NCI-H187 (cell line): ENCODE measurements around the gene SESN2.

Source experiments
- DNase-seq, 2 experiments: peaks; one replicate each; lab custom pipeline; 2025; lab: John Stamatoyannopoulos, UW

The SESN2 gene, protein sequence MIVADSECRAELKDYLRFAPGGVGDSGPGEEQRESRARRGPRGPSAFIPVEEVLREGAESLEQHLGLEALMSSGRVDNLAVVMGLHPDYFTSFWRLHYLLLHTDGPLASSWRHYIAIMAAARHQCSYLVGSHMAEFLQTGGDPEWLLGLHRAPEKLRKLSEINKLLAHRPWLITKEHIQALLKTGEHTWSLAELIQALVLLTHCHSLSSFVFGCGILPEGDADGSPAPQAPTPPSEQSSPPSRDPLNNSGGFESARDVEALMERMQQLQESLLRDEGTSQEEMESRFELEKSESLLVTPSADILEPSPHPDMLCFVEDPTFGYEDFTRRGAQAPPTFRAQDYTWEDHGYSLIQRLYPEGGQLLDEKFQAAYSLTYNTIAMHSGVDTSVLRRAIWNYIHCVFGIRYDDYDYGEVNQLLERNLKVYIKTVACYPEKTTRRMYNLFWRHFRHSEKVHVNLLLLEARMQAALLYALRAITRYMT

DNA sequence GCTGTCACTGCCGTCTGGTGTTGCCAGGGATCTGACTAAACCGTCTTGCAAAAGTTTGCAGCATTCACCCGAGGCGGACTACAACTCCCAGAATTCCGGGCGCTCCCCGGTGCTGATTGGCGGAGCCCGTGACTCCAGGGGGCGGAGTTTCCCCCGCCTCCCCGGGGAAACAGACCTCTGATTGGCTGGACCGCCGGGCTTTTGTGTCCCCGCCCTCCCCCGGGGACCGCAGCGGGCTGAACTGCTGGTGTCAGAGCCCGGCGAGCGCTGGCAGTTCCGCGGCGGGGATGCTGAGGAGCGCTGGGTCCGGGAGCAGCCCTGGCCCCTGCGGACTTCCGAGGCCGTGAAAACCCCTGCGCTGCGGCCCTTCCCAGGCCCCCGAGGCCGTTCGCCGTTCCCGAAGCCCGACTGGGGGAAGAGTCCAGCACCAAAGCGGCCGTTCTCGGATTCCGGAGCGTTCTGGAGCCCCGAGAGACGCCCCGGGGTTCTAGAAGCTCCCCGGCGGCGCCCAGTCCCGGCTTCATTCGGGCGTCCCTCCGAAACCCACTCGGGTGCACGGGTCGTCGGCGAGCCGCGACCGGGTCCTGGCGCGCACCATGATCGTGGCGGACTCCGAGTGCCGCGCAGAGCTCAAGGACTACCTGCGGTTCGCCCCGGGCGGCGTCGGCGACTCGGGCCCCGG, at the start of gene SESN2:
TSS of gene SESN2 (plus strand) at position 267 of the 682 bp plus-strand sequence. CDS start at position 597, 330 bp downstream.
- peak; percentile 84 to 96 for DNase-seq

- no peak for DNase-seq
These were observed 49.6 kb upstream of the SESN2 start for GRCh38 chr1:28209700-28210099.

DNA sequence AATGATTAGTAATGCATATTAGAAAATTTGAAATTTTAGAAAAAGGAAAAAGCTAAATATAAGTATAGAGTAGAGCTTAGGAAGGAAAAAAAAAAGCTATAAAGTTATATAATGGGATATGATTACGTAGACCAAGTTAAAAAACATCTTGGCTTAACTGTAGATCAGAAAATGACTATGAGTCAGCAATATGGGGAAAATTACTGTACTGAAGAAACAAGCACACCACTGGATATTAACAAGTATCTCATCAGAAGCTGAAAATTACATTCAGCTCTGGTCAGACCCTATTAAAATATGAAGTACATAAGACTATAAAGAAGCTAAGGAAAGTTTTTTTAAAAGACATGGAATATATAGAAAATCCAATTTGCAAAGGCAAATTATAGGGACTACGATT, 46.0 kb upstream of the SESN2 start:
- DNase-seq = no peak

- no peak for DNase-seq
These were observed 30.2 kb upstream of the SESN2 start for GRCh38 chr1:28229089-28229488.

- no peak for DNase-seq
These were observed 29.3 kb upstream of the SESN2 start for GRCh38 chr1:28229996-28230395.

- peak; percentile 74 to 85 for DNase-seq
These were observed 26.6 kb upstream of the SESN2 start, which contains the start of gene DNAJC8 for GRCh38 chr1:28232558-28233263. Gene DNAJC8 (minus strand): TSS chr1:28233029. CDS start chr1:28232998, 31 bp downstream.

DNA sequence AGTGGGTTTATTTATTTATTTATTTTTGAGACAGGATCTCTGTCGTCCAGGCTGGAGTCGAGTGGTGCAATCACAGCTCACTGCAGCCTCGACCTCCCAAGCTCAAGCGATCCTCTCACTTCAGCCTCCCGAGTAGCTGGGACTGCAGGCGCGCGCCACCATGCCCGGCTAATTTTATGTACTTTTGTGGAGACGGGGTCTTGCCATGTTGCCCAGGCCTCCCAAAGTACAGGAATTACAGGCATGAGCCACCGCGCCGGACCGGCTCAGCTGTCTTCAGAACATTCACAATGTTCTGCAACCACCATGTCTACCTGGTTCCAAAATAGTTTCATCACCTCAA, 26.1 kb upstream of the SESN2 start:
- DNase-seq = no peak

GRCh38 chr1:28235755-28236655, 23.3 kb upstream of the SESN2 start, which contains the start of gene ATP5IF1:
Gene ATP5IF1 (plus strand): TSS chr1:28236124. CDS start chr1:28236184, 60 bp downstream.
- peak; percentile 88 to 91 for DNase-seq

DNA sequence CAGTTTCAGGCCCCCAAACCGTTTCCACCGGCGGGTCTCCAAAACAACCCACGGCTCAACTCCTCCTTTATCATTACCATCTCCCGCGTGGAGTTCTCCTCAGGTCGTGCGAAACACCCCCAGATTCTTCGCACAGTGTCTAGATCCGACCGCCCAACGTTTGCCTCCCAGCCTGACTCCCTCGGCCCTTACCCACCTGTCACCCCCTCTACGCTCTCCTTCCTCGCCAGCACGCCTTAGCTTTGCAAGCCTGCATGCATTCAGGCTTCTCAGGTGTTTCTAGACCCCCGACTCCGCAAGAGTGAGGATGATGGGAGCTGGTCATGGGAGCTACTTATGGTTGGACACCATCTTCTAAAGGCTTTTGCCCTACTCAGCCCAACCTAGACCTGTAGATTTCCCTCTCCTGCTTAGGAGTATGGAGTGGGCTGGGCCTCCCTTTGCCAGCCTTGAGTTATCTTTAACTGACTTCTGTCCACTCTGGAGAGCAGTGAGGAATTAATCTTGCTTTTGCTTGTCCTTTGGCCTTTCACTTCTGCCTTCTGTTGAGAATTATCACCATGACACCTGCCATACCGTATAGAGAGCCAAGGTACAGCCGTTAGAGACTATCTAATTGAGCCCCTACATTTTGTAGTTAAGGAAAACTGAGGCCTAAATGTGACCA, 22.5 kb upstream of the SESN2 start:
- no peak for DNase-seq

- no peak for DNase-seq
These were observed 20.3 kb upstream of the SESN2 start for GRCh38 chr1:28239004-28239403.

GRCh38 chr1:28240024-28240423, 19.3 kb upstream of the SESN2 start:
- DNase-seq = no peak

DNA sequence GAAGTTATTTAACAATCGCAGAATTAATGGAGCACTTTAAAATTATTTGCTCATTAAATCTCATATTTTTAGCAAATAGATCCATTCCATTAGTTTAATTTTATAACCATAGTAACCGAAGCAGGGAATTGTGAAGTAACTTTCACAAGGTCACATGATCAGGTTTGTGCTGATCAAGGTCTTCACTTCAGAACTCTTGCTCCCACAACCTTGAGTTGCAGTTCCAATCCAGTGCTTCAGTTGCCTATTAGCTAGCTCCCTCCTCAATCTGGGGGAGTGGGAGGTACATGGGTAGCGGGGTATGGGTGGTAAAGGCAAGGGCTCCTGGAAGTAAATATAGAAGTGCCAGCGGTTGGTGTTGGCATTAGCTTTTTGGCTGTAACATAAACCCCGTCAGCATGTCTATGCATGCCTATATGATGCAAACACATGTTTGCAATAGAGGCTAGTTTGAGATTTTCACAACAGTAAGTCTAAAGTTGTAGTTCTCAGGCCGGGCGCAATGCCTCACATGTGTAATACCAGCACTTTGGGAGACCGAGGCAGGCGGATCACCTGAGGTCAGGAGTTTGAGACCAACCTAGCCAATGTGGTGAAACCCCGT, 17.6 kb upstream of the SESN2 start:
- DNase-seq = no peak

DNA sequence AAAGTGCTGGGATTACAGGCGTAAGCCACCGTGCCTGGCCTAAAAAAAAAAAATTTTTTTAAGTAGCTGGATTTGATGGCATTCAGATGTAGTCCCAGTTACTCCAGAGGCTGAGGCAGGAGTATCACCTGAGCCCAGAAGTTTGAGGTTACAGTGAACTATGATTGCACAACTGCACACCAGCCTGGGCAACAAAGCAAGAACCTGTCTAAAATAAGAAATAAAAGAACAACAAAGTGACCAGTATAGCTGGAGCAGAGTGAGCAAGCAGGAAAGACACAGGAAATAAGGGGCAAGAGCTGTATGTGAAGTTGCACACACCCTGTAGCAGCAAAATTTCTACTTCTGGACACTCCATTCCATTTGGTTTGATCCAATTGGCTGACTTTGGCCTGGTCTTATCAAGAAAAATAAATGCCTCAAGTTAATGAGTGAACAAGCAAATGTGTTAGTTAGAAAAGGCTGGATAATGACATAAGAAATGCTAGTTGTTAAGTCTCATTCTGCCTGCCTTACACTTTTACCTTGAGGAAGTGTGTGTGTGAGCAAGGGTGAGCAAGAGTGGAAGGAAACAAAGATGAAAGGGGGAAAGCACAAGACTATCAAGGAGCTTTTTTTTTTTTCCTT, 15.5 kb upstream of the SESN2 start:
- DNase-seq = no peak

GRCh38 chr1:28244549-28245251, 14.6 kb upstream of the SESN2 start:
- no peak for DNase-seq

DNA sequence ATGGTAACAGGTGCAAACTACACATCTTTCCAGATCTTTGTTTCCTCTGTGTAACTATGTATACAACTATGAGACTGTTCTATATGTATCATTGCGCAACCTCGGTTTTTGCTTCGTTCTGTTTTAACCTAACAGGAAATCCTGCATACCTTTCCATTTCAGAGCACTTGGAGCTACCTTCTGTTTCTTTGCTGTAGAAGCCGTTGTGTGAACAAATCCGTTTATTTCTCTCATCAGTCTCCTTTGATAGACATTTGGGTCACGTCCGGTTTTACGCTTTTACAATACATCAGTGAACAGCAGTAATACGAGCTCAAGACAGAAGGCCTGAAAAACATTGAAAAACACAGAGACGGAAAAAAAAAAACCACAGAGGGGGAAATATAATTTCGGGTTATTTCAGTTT, 12.9 kb upstream of the SESN2 start:
- no peak for DNase-seq

- no peak for DNase-seq
These were observed 11.6 kb upstream of the SESN2 start for GRCh38 chr1:28247612-28248272.

DNA sequence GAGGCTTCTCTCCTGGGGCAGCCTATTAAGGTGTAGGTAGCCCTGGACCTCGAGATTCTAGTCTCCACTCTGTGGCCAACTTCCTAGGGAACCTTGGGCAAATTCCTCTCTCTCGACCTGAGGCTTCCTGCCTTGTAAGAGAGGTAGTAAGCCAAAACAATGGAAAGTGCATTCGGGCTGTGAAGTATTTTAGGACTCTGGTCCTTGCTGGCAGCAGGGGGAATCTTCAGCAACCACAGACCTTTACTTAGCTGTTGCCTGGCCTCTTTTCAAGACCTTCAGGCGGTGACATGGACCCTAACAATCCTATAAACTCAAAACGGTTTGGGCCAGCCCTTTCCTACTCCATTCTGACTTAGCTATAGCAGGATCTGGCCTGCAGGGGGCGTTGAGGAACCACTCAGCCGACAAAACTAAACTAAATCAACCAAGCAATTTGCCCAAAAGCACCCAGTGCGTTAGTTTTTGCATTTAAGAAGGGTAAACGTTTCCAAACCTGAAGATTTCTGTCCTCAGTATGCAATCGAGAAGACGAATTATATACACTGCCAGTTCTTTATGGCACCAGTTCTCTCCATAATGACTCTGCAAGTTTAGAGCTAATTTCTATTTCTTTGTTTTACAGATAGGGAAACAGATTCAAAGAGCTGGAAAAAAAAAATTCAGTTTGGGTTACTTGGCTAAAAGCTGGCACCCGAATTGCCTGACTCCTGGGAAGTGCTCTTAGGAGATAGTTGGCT, 10.9 kb upstream of the SESN2 start:
- DNase-seq = peak; percentile 33 to 39
